ENCODE measurements around the gene TMEM235.

GRCh38 chr17:78257810-78258322 is 26.4 kb downstream of the TMEM235 start:
- TF ChIP-seq POLR2A (IDR thresholded peaks at IDR 0.05; ENCODE audit: low read depth, low read length) (no peak), TAF1 (IDR thresholded peaks at IDR 0.05; ENCODE audit: low read depth, low read length) (no peak)
